AG09319 (cell line): ENCODE data around the gene SPATS2L.

ENCODE experiments used
- DNase-seq: peaks from one replicate; pipeline ENCODE4 v3.0.0-alpha.2; 2010; ENCODE audit warnings: low read depth; ENCODE audit errors: extremely low read depth
- CTCF ChIP-seq: IDR thresholded peaks from 2 replicates; pipeline ENCODE4 v1.5.1; 2011; ENCODE audit warnings: low read depth, mild to moderate bottlenecking, inconsistent platforms, low read length, moderate library complexity

The SPATS2L gene

GRCh38 chr2:200297989-200298388, 8.5 kb upstream of the SPATS2L start:
- no peak for DNase-seq
- TF ChIP-seq CTCF: no peak

- TF ChIP-seq CTCF: no peak
- DNase-seq: no peak
These were observed 7.7 kb upstream of the SPATS2L start for GRCh38 chr2:200298816-200299215.

GRCh38 chr2:200300065-200300464, 6.4 kb upstream of the SPATS2L start:
- DNase-seq: no peak
- no peak for TF ChIP-seq CTCF

GRCh38 chr2:200300638-200301314, 5.7 kb upstream of the SPATS2L start:
- TF ChIP-seq CTCF: no peak
- DNase-seq: no peak

GRCh38 chr2:200301953-200302858, 4.3 kb upstream of the SPATS2L start:
- no peak for DNase-seq
- TF ChIP-seq CTCF: no peak

GRCh38 chr2:200302940-200303727, 3.4 kb upstream of the SPATS2L start:
- no peak for TF ChIP-seq CTCF
- DNase-seq: no peak

GRCh38 chr2:200305797-200306195, 697 bp upstream of the SPATS2L start:
- DNase-seq: no peak

More at GRCh38 chr2:200305797-200306195, 697 bp upstream of the SPATS2L start:
- TF ChIP-seq CTCF: no peak
